GM10266 (cell line): ENCODE data around the gene GCN1.
A peak's percentile ranks its signal among the peaks of the same experiment; 100 is the strongest.

Experiments
- DNase-seq: peaks from one replicate; pipeline ENCODE4 v3.0.0; 2012; ENCODE audit errors: extremely low spot score
- TF ChIP-seq, protein P1 (sequence below): IDR thresholded peaks from 2 replicates; pipeline ENCODE4 v1.5.1; 2012; ENCODE audit warnings: mild to moderate bottlenecking, low read depth; ENCODE audit not compliant: control insufficient read depth, insufficient read depth; ENCODE audit errors: missing control alignments

Gene GCN1

DNA sequence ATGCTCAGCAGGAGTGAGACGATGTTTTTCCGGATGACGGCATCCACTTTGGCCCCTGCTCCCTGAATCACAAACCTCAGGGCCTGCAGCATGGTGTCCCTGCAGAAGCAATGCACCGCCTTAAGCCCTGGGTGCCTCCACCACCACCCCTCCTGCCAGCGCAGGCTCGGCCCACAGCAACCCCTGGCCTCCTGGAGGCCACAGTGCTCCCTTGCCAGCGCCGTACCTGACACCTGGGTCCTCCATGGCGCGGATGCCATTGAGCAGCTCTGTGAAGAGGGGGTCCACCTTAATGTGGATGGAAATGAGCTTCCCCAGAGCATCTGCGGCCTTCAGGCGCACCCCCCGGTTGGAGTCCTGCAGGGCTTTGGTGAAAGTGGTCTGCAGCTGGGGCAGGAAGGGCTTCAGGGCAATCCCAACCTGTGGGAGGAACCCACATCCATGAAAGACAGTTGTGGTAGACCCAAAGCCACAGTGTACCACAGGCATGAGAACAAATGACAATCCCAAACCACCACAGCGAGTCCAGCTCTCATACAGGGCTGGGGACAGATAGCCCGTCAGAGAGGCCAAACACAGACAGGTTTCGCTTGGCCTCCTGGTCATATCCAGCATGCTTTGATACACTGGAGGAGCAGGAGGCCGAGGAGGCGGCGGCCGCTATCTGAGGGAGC, 60.1 kb downstream of the GCN1 start:
- no peak for DNase-seq
- TF ChIP-seq, protein P1, sequence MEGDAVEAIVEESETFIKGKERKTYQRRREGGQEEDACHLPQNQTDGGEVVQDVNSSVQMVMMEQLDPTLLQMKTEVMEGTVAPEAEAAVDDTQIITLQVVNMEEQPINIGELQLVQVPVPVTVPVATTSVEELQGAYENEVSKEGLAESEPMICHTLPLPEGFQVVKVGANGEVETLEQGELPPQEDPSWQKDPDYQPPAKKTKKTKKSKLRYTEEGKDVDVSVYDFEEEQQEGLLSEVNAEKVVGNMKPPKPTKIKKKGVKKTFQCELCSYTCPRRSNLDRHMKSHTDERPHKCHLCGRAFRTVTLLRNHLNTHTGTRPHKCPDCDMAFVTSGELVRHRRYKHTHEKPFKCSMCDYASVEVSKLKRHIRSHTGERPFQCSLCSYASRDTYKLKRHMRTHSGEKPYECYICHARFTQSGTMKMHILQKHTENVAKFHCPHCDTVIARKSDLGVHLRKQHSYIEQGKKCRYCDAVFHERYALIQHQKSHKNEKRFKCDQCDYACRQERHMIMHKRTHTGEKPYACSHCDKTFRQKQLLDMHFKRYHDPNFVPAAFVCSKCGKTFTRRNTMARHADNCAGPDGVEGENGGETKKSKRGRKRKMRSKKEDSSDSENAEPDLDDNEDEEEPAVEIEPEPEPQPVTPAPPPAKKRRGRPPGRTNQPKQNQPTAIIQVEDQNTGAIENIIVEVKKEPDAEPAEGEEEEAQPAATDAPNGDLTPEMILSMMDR = no peak

DNA sequence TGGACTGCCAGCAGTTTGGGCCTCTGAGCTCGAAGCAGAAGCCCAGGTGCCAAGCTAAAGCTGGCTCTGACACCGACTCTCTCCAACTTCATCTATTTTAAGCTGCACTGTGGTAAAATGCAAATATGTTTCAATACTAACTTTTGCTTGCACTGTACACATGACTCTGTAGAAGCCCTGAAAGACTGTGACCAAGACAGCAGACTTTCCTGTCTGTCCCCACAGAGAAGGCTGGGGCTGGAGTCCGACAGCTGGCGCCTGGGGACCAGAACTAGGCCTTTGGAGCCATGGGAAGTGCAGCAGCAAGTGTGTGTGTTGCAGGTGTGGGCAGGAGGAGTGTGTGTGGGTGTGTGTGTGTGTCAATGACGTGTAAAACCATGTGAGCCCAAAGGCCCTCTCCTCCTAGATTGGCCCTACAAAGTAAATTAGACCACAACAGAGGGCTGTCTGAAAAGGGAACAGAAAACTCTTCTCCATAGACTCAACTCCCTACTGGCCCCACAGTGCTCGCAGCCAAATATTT, 61.6 kb downstream of the GCN1 start:
- TF ChIP-seq, protein P1 = no peak

DNA sequence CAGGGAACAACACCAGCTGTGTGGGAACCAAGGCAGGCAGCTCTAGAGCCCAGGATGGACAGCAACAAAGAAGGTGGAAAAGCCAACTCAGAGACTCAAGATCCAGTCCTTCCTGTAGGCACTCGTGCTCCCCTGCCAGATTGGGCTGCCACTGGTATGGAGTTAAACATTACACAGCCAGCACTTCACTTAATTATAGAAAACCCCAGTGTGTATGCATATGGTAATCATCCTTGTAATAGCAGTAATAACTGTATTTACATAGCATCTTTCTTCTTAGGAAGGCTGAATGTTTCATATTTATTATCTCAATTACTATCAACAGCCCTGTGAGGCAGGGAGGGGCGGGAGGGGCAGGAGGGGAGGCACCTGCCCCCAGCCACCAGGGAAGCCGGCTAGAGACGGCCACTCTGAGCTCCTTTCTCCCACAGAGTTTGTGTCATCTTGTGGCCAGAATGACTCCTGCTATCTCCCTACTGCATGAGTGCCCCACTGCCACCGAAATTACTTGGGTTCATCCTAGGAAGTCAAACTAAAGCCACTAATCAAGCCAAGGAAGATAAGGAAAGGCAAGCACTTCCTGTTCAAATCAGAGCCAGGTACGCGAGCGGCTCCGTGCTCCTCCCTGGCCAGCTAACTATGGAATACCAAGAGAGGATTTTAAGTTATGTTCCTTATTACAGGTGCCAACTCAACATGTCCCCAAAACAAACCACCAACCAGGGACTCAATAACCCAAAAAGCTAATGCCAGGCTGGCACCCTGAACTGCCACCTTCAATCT, 62.3 kb downstream of the GCN1 start:
- TF ChIP-seq, protein P1 = no peak
- DNase-seq = no peak

More for the DNA sequence above, 61.6 kb downstream of the GCN1 start:
- DNase-seq = peak; percentile 74

DNA sequence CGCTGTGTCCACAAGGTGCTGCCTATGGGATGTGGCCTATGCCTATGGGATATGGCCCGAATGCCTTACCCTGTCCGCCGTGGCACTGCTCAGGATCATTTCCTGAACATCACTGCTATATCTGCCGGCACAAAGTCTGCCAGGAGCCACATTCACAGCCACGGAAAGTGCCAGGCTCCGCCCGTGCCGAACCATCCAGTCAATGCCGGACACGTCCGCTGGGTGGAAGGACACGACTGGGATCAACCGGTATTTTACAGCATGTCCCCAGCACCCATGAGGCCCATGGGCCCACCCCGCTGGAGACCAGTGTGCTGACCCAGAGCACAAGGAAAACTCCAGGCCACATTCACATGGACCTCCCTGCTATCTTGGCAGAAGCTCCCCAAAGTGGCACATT, 63.4 kb downstream of the GCN1 start:
- TF ChIP-seq, protein P1 = no peak
- no peak for DNase-seq

DNA sequence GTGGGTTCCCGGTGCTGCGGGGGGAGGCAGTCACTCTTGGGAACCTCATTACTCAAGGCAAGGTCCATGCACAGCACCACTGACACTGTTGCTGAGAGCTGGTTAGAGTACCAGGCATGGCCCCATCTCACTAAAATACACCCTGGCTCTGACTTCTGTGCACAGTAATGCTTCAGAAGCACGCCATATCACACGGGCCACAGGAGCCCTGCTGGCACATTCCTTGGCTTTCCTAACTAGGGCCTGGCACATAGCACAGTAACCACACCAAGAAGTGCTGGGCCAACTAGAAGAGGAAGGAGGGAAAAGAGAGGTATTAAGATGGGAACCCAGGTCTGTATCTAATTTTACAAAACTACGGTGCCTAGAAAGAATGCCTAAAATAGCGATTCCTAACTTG, 64.5 kb downstream of the GCN1 start:
- no peak for DNase-seq

DNA sequence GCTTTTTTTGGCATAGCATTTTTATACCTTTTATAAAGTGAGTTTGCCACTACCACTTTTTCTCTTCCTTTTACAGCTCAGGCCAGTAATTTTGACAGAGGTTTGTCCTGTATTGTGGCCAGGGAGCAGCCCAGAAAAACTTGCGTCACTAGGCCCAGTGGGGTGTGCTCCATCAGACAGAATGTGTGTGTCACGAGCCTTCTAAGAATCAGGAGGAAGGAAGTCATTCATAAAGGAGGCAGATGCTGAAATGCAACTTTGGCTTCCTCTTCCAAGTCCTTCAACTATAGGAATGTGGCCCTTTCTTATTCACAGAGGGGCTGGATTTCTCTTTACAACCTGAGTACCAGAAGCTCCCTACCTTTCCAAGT, 67.9 kb downstream of the GCN1 start:
- TF ChIP-seq, protein P1 = no peak
- DNase-seq = no peak

More for the DNA sequence above, 64.5 kb downstream of the GCN1 start:
- TF ChIP-seq, protein P1 = no peak
